ENCODE results near the gene AMBN.

The AMBN gene

GRCh38 chr4:70571772-70572171, 20.3 kb upstream of the AMBN start:
- TF ChIP-seq, protein P1, sequence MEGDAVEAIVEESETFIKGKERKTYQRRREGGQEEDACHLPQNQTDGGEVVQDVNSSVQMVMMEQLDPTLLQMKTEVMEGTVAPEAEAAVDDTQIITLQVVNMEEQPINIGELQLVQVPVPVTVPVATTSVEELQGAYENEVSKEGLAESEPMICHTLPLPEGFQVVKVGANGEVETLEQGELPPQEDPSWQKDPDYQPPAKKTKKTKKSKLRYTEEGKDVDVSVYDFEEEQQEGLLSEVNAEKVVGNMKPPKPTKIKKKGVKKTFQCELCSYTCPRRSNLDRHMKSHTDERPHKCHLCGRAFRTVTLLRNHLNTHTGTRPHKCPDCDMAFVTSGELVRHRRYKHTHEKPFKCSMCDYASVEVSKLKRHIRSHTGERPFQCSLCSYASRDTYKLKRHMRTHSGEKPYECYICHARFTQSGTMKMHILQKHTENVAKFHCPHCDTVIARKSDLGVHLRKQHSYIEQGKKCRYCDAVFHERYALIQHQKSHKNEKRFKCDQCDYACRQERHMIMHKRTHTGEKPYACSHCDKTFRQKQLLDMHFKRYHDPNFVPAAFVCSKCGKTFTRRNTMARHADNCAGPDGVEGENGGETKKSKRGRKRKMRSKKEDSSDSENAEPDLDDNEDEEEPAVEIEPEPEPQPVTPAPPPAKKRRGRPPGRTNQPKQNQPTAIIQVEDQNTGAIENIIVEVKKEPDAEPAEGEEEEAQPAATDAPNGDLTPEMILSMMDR (conservative IDR thresholded peaks at IDR 0.05; ENCODE audit: low read length), result no peak
- H3K4me3 ChIP-seq (ENCODE audit: low read length), result no peak overlapping the region
- DNase-seq (ENCODE audit: low read depth), result no peak

GRCh38 chr4:70575964-70576363, 16.1 kb upstream of the AMBN start:
- no peak overlapping the region for H3K4me3 ChIP-seq (ENCODE audit: low read length)
- TF ChIP-seq, protein P1 (conservative IDR thresholded peaks at IDR 0.05; ENCODE audit: low read length), result no peak
- DNase-seq (ENCODE audit: low read depth), result no peak

GRCh38 chr4:70577220-70577927, 14.7 kb upstream of the AMBN start:
- DNase-seq (ENCODE audit: low read depth), result no peak
- no peak overlapping the region for H3K4me3 ChIP-seq (ENCODE audit: low read length)
- TF ChIP-seq, protein P1 (conservative IDR thresholded peaks at IDR 0.05; ENCODE audit: low read length), result no peak

DNA sequence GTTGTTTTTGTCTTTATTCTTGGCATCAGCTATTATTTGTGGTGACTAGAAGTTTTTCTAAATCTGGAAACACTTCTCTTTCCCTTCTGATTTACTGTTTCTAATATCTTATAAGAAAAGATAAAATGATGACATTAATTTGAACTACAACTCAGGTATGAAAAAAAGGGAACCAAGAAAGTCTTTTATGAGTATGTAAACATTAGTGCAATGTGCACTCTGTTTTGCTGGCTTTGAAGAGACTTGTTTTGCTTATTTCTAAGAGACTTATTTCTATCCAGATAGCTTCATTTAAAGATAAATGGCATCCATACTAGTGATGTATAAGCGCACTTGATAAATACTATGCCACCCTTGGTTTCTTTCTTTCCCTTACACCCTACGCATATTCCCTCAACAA, 10.1 kb upstream of the AMBN start:
- no peak for DNase-seq (ENCODE audit: low read depth)
- no peak overlapping the region for H3K4me3 ChIP-seq (ENCODE audit: low read length)
- TF ChIP-seq, protein P1 (conservative IDR thresholded peaks at IDR 0.05; ENCODE audit: low read length), result no peak

DNA sequence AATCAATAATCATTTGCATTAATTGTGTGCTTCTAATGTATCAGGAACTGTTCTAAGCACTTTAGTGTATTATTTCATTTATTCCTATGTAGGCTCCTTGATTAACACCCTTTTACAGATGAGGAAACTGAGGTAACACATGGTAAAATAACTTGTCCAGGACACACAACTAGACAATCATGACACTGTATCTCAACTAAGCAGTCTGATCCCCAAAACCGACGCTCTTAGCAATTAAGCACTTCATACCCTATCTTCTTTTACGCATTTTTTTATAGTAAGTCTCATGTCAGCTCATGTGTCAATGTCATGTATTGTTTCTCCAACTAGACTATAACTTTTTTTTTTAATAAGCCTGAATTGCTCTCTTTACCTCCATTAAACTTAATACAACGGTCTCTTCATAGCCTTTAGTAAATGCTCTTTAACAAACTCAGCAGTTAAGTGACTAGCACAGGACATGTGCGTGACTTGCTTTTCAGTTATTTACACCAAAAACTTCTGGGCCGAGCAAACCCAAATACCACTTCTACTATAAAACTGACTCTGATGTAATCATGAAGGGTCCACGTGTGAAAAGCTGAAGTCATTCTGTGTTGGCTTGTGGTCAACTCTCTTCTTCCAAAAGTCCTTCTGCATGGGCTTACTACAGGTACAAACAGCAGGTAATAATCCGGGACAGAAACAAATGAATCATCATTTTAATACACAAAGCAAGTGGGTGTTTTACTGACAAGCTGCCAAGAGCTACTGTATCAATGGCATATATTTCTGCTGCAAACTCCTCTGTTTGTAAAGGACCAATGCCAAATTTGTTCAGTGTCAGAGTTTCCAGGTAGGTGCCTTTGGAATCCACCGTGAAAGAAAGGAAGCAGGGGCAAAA, 7.9 kb upstream of the AMBN start:
- TF ChIP-seq, protein P1 (conservative IDR thresholded peaks at IDR 0.05; ENCODE audit: low read length), result no peak
- DNase-seq (ENCODE audit: low read depth), result no peak
- no peak overlapping the region for H3K4me3 ChIP-seq (ENCODE audit: low read length)

DNA sequence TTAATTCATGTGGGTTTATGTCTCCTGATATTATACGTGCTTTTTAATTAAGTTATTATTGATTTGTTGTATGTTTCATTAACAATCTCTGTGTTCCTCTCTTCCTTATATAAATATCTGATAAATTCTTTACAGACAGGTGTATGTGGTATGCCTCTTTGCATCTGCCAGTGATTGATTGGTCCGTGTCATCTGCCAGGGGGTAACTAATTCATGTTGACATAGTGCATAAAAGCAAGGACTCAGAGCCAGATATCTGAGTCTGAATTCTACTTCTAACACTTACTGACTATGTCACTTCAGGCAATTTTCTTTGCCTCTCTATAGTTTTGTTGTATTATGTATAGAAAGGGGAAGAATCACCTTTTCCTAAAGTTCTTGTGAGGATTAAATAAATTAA, 5.2 kb upstream of the AMBN start:
- TF ChIP-seq, protein P1 (conservative IDR thresholded peaks at IDR 0.05; ENCODE audit: low read length), result no peak
- no peak overlapping the region for H3K4me3 ChIP-seq (ENCODE audit: low read length)
- DNase-seq (ENCODE audit: low read depth), result no peak

GRCh38 chr4:70589785-70590184, 2.3 kb upstream of the AMBN start:
- TF ChIP-seq, protein P1 (conservative IDR thresholded peaks at IDR 0.05; ENCODE audit: low read length), result no peak
- H3K4me3 ChIP-seq (ENCODE audit: low read length), result no peak overlapping the region
- no peak for DNase-seq (ENCODE audit: low read depth)
